DOHH2 (cell line): ENCODE data around the gene SDCCAG8.

Experiments used
- H3F3A ChIP-seq: fragments of 200-600 bp; sonication (generic), shearing (Covaris generic); 2 replicates; pipeline ENCODE4 v1.6.0; 2016; ENCODE audit warnings: antibody characterized with exemption, mild to moderate bottlenecking; ENCODE audit not compliant: control insufficient read depth, insufficient read depth
- H3K27ac ChIP-seq: fragments of 200-600 bp; sonication (generic); 2 replicates; pipeline ENCODE4 v1.5.1; 2014; ENCODE audit warnings: low read depth, mild to moderate bottlenecking, low read length, moderate library complexity
- H3K27me3 ChIP-seq: fragments of 200-600 bp; sonication (generic); 2 replicates; pipeline ENCODE4 v1.6.1; 2014; ENCODE audit warnings: mild to moderate bottlenecking, low read length, mixed read lengths; ENCODE audit not compliant: control insufficient read depth
- H3K36me3 ChIP-seq: fragments of 200-600 bp; sonication (generic); 2 replicates; pipeline ENCODE4 v1.6.1; 2014; ENCODE audit warnings: mild to moderate bottlenecking, low read length, moderate library complexity, mixed read lengths; ENCODE audit not compliant: control insufficient read depth
- H3K4me1 ChIP-seq: fragments of 200-600 bp; sonication (generic); 2 replicates; pipeline ENCODE4 v1.6.1; 2014; ENCODE audit warnings: mild to moderate bottlenecking, low read length, mixed read lengths; ENCODE audit not compliant: control insufficient read depth
- H3K4me2 ChIP-seq: fragments of 200-600 bp; sonication (generic); 2 replicates; pipeline ENCODE4 v1.6.0; 2014; ENCODE audit warnings: mild to moderate bottlenecking, low read length, moderate library complexity
- H3K4me3 ChIP-seq: fragments of 200-600 bp; sonication (generic); 2 replicates; pipeline ENCODE4 v1.5.1; 2014; ENCODE audit warnings: mild to moderate bottlenecking, low read length, mixed read lengths
- H3K79me2 ChIP-seq: fragments of 200-600 bp; sonication (generic); 2 replicates; pipeline ENCODE4 v1.6.1; 2014; ENCODE audit warnings: mild to moderate bottlenecking, low read length, mixed read lengths; ENCODE audit not compliant: control insufficient read depth
- H3K9me2 ChIP-seq: fragments of 200-600 bp; sonication (generic); replicated peaks from 2 replicates; pipeline ENCODE4 v1.6.1; 2014; ENCODE audit warnings: mild to moderate bottlenecking, low read length, mixed read lengths; ENCODE audit not compliant: control insufficient read depth
- H3K9me3 ChIP-seq: fragments of 200-600 bp; sonication (generic); 2 replicates; pipeline ENCODE4 v1.6.1; 2014; ENCODE audit warnings: antibody characterized with exemption, low read length, mixed read lengths; ENCODE audit not compliant: control insufficient read depth, insufficient read depth
- H4K20me1 ChIP-seq: fragments of 200-600 bp; sonication (generic); 2 replicates; pipeline ENCODE4 v1.6.0; 2014; ENCODE audit warnings: low read depth, mild to moderate bottlenecking, antibody characterized with exemption, low read length, moderate library complexity; ENCODE audit not compliant: control insufficient read depth, insufficient read depth
- CTCF ChIP-seq: fragments of 200-600 bp; sonication (generic); IDR thresholded peaks from one replicate; pipeline ENCODE4 v1.5.1; 2014; ENCODE audit warnings: antibody characterized with exemption, mild to moderate bottlenecking, low read depth, low read length; ENCODE audit not compliant: poor library complexity, severe bottlenecking
- EZH2phosphoT487 ChIP-seq: fragments of 200-600 bp; sonication (generic); IDR thresholded peaks from 2 replicates; pipeline ENCODE4 v1.6.1; 2017; ENCODE audit warnings: borderline replicate concordance, mild to moderate bottlenecking, antibody characterized with exemption, low read length, moderate library complexity, mixed read lengths

The SDCCAG8 gene

GRCh38 chr1:243494741-243495431, 239.0 kb downstream of the SDCCAG8 start:
- no peaks in the 10 kb centered on the region for H3K79me2 ChIP-seq
- H3K27me3 ChIP-seq, result no peaks in the 10 kb centered on the region
- H3K9me2 ChIP-seq, result no peaks in the 10 kb centered on the region
- H3K4me2 ChIP-seq, result no peak overlapping the region
- H3F3A ChIP-seq, result no peaks in the 10 kb centered on the region
- H4K20me1 ChIP-seq, result no peaks in the 10 kb centered on the region
- no peaks in the 10 kb centered on the region for H3K4me1 ChIP-seq
- H3K36me3 ChIP-seq, result no peaks in the 10 kb centered on the region
- TF ChIP-seq CTCF, result no peak
- TF ChIP-seq EZH2phosphoT487, result no peak
- H3K9me3 ChIP-seq, result no peaks in the 10 kb centered on the region
- no peak overlapping the region for H3K4me3 ChIP-seq
- no peak overlapping the region for H3K27ac ChIP-seq

- no peaks in the 10 kb centered on the region for H3K27me3 ChIP-seq
- TF ChIP-seq CTCF, result no peak
- no peak for TF ChIP-seq EZH2phosphoT487
- no peaks in the 10 kb centered on the region for H3K4me1 ChIP-seq
- no peaks in the 10 kb centered on the region for H3F3A ChIP-seq
- H3K36me3 ChIP-seq, result no peaks in the 10 kb centered on the region
- H4K20me1 ChIP-seq, result no peaks in the 10 kb centered on the region
- no peaks in the 10 kb centered on the region for H3K9me2 ChIP-seq
- H3K27ac ChIP-seq, result no peak overlapping the region
- no peaks in the 10 kb centered on the region for H3K9me3 ChIP-seq
- H3K4me3 ChIP-seq, result no peak overlapping the region
- no peak overlapping the region for H3K4me2 ChIP-seq
- H3K79me2 ChIP-seq, result no peaks in the 10 kb centered on the region
These were observed 239.8 kb downstream of the SDCCAG8 start for GRCh38 chr1:243495442-243496186.

GRCh38 chr1:243496187-243496646, 240.4 kb downstream of the SDCCAG8 start:
- no peaks in the 10 kb centered on the region for H3F3A ChIP-seq
- H3K4me1 ChIP-seq, result no peaks in the 10 kb centered on the region
- no peak overlapping the region for H3K4me3 ChIP-seq
- no peak overlapping the region for H3K27ac ChIP-seq
- H3K36me3 ChIP-seq, result no peaks in the 10 kb centered on the region
- no peak for TF ChIP-seq EZH2phosphoT487
- H3K79me2 ChIP-seq, result no peaks in the 10 kb centered on the region
- no peaks in the 10 kb centered on the region for H3K27me3 ChIP-seq
- H3K9me3 ChIP-seq, result no peaks in the 10 kb centered on the region
- no peaks in the 10 kb centered on the region for H4K20me1 ChIP-seq
- H3K9me2 ChIP-seq, result no peaks in the 10 kb centered on the region
- no peak overlapping the region for H3K4me2 ChIP-seq

- no peaks in the 10 kb centered on the region for H3K36me3 ChIP-seq
- H3K4me3 ChIP-seq, result no peak overlapping the region
- no peaks in the 10 kb centered on the region for H4K20me1 ChIP-seq
- TF ChIP-seq EZH2phosphoT487 (no peak), CTCF (no peak)
- H3F3A ChIP-seq, result no peaks in the 10 kb centered on the region
- H3K27ac ChIP-seq, result no peak overlapping the region
- H3K27me3 ChIP-seq, result no peaks in the 10 kb centered on the region
- H3K79me2 ChIP-seq, result no peaks in the 10 kb centered on the region
- no peaks in the 10 kb centered on the region for H3K9me3 ChIP-seq
- no peaks in the 10 kb centered on the region for H3K9me2 ChIP-seq
- H3K4me1 ChIP-seq, result no peaks in the 10 kb centered on the region
- no peak overlapping the region for H3K4me2 ChIP-seq
These were observed 241.0 kb downstream of the SDCCAG8 start for GRCh38 chr1:243496806-243497205.
